GM19455 (cell line): ENCODE results near the gene ASTN2.

ENCODE experiments used
- ATAC-seq: cut with Tn5 transposase; IDR thresholded peaks from one replicate; pipeline ENCODE4 v1.9.1; 2021; ENCODE audit not compliant: unreplicated experiment

The ASTN2 gene

DNA sequence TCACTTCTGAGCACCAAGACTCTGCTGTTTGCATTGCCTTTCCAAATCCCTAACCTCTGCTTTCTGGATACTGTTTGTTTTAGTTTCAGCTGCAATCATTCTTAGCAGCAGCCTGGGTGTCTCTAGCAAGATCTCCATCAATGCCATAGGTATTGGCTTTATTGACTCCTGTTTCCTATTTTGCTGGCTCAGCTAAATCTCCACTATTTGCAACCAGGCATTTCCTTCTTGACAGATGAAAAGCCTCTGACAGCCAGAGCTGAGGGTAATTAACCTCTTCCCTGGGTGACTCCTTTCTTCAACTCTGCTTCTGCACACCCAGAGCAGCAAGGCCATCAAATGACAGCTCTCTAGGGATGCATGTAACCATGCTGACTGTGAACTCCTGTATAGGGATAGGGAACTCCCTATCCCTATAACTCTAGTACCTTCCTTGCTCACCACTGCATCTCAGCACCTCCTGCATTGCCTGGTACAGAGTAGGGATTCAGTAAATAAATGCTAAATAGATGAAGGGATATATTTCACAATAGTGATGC lies 434.2 kb downstream of the ASTN2 start:
- ATAC-seq, result no peak

DNA sequence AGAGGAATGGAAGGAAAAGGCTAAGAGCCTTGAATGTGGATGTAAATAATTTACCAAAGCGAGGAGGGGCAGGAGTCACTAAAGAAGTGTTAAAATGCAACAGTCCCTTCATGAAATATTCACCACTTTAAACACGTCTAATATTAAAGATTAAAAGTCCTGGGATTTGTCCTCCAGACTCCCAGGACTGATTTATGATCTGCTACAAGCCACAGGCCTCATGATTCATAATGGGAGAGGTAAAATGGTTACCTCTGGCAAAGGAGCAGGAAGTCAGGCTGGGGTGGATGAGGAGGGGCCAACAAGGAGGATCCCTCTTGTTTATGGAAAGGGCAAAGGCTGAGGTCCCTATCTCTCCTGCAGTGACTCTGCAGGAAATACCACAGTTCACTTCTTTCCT lies 435.4 kb downstream of the ASTN2 start:
- ATAC-seq, result no peak

- no peak for ATAC-seq
Observed at GRCh38 chr9:116978155-116978554, 436.7 kb downstream of the ASTN2 start.

GRCh38 chr9:116975126-116975525 lies 439.7 kb downstream of the ASTN2 start:
- no peak for ATAC-seq

DNA sequence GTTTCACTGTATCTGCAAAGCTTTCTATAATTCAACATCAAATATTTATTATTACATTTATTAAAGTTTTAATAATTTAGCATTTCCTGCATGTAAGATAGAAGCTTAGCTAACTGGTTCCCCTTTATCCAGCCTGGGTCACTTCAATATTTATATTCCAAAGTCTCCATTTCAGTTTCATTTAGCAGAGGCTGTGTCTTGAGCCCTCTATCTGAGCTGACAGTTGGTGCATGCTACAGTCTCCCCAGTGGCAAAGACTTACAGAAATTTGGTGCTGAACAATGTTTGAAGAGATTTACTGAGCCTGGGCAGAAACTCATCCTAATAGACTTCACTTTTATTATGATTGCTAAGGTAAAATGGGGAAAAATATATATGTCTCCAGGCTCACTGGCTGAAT lies 448.7 kb downstream of the ASTN2 start:
- ATAC-seq, result no peak

DNA sequence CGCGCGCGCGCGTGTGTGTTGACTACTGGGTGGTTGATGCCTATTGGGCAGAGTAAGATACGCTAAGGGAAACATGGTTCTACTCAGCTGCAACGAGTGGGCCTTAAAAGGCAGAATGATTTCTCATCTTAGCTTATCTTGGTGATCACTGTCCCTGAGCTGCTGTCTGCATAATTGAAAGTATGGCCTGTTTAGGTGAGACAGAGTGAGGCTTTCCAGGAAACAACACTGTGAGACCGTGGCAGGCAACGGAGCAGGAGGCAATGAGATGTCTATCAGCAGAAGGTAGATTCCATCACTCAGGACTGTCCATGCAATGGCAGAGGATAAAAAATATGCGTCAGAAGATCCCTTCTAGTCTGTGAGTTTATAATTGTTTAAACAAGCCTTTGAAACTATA lies 450.6 kb downstream of the ASTN2 start:
- no peak for ATAC-seq

DNA sequence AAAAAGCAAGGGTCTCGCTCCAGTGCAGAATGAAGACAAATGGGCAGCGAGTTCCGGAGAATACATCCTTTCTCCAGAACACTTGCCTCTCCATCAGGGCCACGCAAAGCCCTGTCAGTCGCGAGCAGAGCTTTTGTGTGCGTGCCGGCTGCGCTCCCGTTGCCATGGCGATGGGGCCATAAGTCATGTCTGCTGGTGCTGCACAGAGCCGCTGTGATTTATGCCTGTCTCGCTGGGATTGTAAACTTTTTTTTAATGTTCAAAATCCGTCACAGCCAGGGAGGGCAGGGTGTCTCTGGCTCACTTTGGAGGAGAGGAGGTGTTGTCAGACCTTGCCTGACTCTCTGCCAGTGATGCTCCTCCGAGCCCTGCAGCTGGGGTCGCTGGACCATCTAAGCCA lies 455.0 kb downstream of the ASTN2 start:
- ATAC-seq, result no peak

- ATAC-seq, result no peak
Observed at GRCh38 chr9:116958881-116959280, 456.0 kb downstream of the ASTN2 start.

DNA sequence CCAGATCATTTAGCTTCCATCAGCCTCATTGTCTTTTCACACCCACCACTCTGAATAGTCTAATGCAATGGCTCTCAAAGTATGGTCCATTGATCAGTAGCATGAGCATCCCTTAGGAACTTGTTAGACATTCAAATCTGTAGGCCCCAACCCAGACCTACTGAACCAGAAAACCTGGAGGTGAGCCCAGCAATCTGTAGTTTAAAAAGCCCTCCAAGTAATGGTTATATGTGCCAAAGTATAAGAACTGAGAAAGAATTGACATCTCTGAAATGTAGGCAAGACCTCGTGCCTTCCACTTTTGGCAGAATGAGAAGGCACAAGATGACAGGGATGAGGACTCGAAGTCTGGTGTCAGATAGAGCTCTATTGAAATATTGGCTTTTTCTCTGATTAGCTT lies 460.1 kb downstream of the ASTN2 start:
- no peak for ATAC-seq

GRCh38 chr9:116953271-116953670 lies 461.6 kb downstream of the ASTN2 start:
- no peak for ATAC-seq

DNA sequence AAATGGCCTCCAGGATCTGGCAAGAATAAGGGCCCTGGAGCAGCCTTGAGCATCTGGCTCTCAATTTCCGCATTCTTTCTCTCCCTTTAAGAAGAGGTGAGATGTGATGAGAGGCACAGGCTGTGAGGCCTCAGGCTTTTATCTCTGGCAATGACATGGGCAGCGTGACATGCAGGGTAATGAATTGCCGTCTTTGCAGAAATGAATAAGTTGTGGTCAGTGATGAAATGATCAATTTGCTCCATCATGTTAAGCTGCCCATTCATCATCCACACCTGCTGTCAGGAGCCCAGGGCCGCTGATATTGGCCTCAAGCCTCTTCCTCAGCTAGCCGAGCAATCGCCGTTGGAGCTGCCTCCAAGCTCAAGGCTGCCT lies 462.4 kb downstream of the ASTN2 start:
- no peak for ATAC-seq

GRCh38 chr9:116951588-116952435 lies 463.0 kb downstream of the ASTN2 start:
- ATAC-seq, result peak; percentile 62

GRCh38 chr9:116945817-116946216 lies 469.0 kb downstream of the ASTN2 start:
- peak; percentile 38 for ATAC-seq

DNA sequence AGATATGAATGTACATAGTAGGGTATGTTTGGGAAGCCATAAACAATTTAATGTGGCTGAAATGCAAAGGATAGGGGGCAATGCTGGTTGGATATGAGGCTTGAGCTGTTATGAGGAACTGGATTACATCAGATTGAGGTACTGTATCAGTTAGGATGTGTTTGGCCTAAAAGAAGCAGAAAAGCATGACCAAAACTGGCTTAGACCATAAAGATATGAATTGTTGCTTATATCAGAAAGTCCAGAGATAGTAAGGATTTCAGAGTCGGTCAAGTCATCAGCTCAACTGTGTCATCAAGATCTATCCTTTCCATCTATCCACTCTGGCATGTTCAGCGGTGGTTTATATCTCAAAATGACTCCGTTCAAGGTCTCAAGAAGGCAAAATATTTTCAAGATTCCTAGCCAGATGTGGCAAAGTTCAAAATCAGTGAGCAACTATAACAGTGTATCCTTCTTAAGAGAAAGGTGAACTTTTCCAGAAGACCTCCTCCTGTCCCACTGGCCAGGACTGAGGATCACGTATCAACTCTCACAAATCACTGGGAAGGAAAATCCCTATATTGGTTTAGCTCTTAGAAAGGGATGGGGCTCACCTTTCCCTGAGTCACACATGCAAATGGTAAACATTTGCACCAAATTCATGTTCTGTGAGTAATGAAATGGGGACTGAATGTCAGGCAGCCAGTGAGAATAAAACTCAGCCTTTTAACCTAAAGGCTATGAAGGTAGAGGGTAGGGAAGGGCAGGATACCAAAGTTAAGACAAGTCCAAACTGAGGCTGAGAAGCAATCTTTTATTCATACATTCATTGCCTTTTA lies 469.9 kb downstream of the ASTN2 start:
- ATAC-seq, result no peak

- no peak for ATAC-seq
Observed at GRCh38 chr9:116943970-116944369, 470.9 kb downstream of the ASTN2 start.

GRCh38 chr9:116942593-116943061 lies 472.2 kb downstream of the ASTN2 start:
- peak; percentile 51 for ATAC-seq

GRCh38 chr9:116941266-116941665 lies 473.6 kb downstream of the ASTN2 start:
- no peak for ATAC-seq

DNA sequence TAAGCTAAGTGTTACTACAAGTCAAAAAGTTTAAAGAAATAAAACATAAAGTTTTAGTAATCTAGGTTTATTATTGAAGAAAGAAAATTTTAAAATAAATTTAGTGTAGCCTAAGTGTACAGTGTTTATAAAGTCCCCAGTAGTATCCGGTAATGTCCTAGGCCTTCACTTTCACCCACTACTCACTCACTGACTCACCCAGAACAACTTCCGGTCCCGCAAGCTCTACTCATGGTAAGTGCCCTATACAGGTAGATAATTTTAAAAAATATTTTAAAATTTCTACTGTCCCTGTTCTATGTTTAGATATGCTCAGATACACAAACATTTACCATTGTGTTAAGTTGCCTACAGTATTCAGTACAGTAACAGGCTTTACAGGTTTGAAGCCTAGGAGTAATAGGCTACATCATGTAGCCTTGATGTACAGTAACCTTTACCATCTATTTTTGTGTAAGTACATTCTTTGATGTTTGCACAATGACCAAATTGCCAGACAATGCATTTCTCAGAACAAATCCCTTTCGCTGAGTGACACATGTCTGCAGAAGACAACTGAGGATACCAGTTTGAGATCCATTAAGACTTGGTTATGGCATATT lies 474.1 kb downstream of the ASTN2 start:
- ATAC-seq, result no peak

DNA sequence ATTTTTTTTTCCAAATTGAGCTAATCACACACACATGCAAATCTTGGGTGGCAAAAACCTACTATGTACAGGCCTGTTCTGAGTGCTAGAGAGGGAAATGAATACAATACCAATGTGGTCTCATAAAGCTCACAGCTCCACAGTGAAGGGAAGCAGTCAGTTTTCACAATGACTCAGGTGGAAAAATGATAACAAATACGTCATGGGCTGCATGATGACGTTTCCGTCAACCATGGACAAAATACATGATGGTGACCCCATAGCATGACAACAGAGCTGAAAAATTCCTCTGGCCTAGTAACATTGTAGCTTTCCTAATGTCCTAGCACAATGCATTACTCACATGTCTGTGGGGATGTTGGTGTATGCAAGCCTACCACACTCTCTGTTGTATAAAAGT lies 475.2 kb downstream of the ASTN2 start:
- ATAC-seq, result no peak

DNA sequence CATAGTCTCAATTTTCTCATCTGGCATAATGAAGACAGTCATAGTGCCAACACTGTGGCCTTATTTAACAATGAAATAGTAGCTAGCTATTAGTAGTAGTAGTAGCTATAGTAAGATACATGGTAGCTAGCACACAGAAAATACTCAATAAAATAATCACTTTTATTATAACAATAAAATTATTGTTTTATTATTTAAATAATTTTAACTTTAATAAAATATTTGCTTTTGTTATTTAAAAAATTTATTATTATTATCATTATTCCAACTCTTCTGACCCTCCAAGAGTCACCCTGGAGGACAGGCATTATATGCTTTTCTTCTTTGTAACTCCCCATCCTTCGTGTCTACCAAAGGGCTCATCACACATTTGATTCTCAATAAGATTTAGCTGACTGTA lies 475.7 kb downstream of the ASTN2 start:
- ATAC-seq, result no peak

DNA sequence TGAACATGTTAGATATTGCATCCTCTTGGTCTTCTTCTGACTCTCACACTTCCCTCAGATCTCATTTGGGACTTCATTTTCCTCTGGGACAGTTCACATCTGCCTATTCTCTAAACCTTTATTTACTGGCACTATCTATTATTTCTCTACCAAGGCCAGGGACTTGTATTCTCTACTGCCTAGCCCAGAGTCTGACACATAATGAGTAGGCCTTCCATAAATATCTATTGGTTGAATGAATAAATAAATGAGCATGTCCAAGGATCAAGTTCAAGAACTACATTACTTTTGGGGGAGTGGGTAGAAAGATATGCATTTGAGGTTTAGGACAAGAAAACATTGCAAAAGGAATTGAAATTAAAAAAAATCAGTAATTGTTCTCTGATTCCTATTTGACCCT lies 477.5 kb downstream of the ASTN2 start:
- no peak for ATAC-seq
